HepG2 (cell line): ENCODE results near the gene MIA3. TPM values are rescaled to one million over a fixed set of nuclear protein-coding genes. Genes with fewer than 3 reads are reported as not detected.

Source experiments
- CBX5 ChIP-seq: sonication (generic); formaldehyde crosslinking; IDR thresholded peaks from 2 replicates; pipeline ENCODE4 v1.4.0; 2020; ENCODE audit warnings: missing genetic modification reagents, borderline replicate concordance
- HOXA3 ChIP-seq: sonication (generic); formaldehyde crosslinking; IDR thresholded peaks from 2 replicates; pipeline ENCODE4 v1.5.0; 2020; ENCODE audit warnings: missing genetic modification reagents
- IKZF5 ChIP-seq: IDR thresholded peaks from 2 replicates; pipeline ENCODE4 v1.6.1; 2018; ENCODE audit warnings: missing genetic modification reagents, mild to moderate bottlenecking, missing compliant biosample characterization
- IRX3 ChIP-seq: sonication (generic); formaldehyde crosslinking; IDR thresholded peaks from 2 replicates; pipeline ENCODE4 v1.8.1; 2023; ENCODE audit warnings: mild to moderate bottlenecking, low read depth, missing genetic modification reagents, borderline replicate concordance
- NFE2 ChIP-seq: sonication (generic); formaldehyde crosslinking; IDR thresholded peaks from 2 replicates; pipeline ENCODE4 v1.4.0; 2020; ENCODE audit warnings: missing genetic modification reagents
- NFRKB ChIP-seq: fragments of 450-650 bp; IDR thresholded peaks from 2 replicates; pipeline ENCODE4 v1.6.1; 2017
- NR1H2 ChIP-seq: sonication (generic); formaldehyde crosslinking; IDR thresholded peaks from 2 replicates; pipeline ENCODE4 v1.8.1; 2022; ENCODE audit warnings: low read depth, missing genetic modification reagents, borderline replicate concordance
- SMC3 ChIP-seq: IDR thresholded peaks from 2 replicates; pipeline ENCODE4 v1.6.1; 2011; ENCODE audit warnings: low read length, improper control_type of control experiment
- SRF ChIP-seq: IDR thresholded peaks from 2 replicates; pipeline ENCODE4 v1.6.1; 2011; ENCODE audit warnings: mild to moderate bottlenecking, low read depth, low read length, moderate library complexity
- TAF15 ChIP-seq: fragments of 200-400 bp; formaldehyde crosslinking; IDR thresholded peaks from one replicate; pipeline ENCODE4 v1.6.1; 2018; ENCODE audit warnings: mild to moderate bottlenecking, low read depth, low read length; ENCODE audit not compliant: poor library complexity, severe bottlenecking
- ZC3H13 ChIP-seq: sonication (generic); formaldehyde crosslinking; IDR thresholded peaks from 2 replicates; pipeline ENCODE4 v1.8.1; 2023; ENCODE audit warnings: mild to moderate bottlenecking, missing genetic modification reagents, moderate library complexity
- ZFP36 ChIP-seq: fragments of 150-350 bp; IDR thresholded peaks from 2 replicates; pipeline ENCODE4 v1.6.1; 2018; ENCODE audit warnings: borderline replicate concordance, low read length, low read depth; ENCODE audit not compliant: partially characterized antibody
- ZNF652 ChIP-seq: IDR thresholded peaks from 2 replicates; pipeline ENCODE4 v1.6.1; 2016; ENCODE audit warnings: low read depth, borderline replicate concordance
- polyA plus RNA-seq, 8 experiments: library from polyadenylated mRNA; depleted of rRNA in 3 of 8; stranded (reverse) in 7 of 8; unstranded in 1 of 8; fragments of >200 nt; fragmentation: Illumina TruSeq in 4 of 8; extraction: Trizol in 4 of 8; gene quantifications; 2 replicates each; pipeline versions ENCODE4 v1.2.1 to v1.2.3, GENCODE V29; 2011 to 2016; ENCODE audit warnings: low read depth in 4 of 8, missing spikeins in 1 of 8, mixed read lengths in 1 of 8; ENCODE audit not compliant: insufficient read depth in 1 of 8
- total RNA-seq, 5 experiments: library from RNA; depleted of rRNA; stranded (reverse); fragments of >200 nt; fragmentation: Illumina TruSeq; extraction: Trizol; gene quantifications; 2 replicates each; pipeline ENCODE4 v1.2.3, GENCODE V29; 2016; ENCODE audit warnings: low read depth in 1 of 5
- TF ChIP-seq, protein P1 (sequence below): sonication (generic); formaldehyde crosslinking; IDR thresholded peaks from 2 replicates; pipeline ENCODE4 v1.4.0; 2020; ENCODE audit warnings: missing genetic modification reagents
- TF ChIP-seq, protein P2 (sequence below): sonication (generic); formaldehyde crosslinking; IDR thresholded peaks from 2 replicates; pipeline ENCODE4 v1.4.0; 2020; ENCODE audit warnings: missing genetic modification reagents, borderline replicate concordance
- TF ChIP-seq, protein P3 (sequence below): sonication (generic); formaldehyde crosslinking; IDR thresholded peaks from 2 replicates; pipeline ENCODE4 v1.4.0; 2020; ENCODE audit warnings: mild to moderate bottlenecking, missing genetic modification reagents

The MIA3 gene
- total and polyA plus RNA-seq, 2 of the 13 experiments (the other 11 are each of a cell fraction or from before 2014, with no cell fraction given): 45.6 to 48.7 TPM

- TF ChIP-seq, protein P1, sequence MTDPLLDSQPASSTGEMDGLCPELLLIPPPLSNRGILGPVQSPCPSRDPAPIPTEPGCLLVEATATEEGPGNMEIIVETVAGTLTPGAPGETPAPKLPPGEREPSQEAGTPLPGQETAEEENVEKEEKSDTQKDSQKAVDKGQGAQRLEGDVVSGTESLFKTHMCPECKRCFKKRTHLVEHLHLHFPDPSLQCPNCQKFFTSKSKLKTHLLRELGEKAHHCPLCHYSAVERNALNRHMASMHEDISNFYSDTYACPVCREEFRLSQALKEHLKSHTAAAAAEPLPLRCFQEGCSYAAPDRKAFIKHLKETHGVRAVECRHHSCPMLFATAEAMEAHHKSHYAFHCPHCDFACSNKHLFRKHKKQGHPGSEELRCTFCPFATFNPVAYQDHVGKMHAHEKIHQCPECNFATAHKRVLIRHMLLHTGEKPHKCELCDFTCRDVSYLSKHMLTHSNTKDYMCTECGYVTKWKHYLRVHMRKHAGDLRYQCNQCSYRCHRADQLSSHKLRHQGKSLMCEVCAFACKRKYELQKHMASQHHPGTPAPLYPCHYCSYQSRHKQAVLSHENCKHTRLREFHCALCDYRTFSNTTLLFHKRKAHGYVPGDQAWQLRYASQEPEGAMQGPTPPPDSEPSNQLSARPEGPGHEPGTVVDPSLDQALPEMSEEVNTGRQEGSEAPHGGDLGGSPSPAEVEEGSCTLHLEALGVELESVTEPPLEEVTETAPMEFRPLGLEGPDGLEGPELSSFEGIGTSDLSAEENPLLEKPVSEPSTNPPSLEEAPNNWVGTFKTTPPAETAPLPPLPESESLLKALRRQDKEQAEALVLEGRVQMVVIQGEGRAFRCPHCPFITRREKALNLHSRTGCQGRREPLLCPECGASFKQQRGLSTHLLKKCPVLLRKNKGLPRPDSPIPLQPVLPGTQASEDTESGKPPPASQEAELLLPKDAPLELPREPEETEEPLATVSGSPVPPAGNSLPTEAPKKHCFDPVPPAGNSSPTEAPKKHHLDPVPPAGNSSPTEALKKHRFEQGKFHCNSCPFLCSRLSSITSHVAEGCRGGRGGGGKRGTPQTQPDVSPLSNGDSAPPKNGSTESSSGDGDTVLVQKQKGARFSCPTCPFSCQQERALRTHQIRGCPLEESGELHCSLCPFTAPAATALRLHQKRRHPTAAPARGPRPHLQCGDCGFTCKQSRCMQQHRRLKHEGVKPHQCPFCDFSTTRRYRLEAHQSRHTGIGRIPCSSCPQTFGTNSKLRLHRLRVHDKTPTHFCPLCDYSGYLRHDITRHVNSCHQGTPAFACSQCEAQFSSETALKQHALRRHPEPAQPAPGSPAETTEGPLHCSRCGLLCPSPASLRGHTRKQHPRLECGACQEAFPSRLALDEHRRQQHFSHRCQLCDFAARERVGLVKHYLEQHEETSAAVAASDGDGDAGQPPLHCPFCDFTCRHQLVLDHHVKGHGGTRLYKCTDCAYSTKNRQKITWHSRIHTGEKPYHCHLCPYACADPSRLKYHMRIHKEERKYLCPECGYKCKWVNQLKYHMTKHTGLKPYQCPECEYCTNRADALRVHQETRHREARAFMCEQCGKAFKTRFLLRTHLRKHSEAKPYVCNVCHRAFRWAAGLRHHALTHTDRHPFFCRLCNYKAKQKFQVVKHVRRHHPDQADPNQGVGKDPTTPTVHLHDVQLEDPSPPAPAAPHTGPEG: no peak
- no peak for TF ChIP-seq NR1H2 (CRISPR knock-in tag)
- no peak for TF ChIP-seq ZC3H13 (CRISPR knock-in tag)
- TF ChIP-seq ZNF652 (CRISPR knock-in tag): no peak
- TF ChIP-seq, protein P2, sequence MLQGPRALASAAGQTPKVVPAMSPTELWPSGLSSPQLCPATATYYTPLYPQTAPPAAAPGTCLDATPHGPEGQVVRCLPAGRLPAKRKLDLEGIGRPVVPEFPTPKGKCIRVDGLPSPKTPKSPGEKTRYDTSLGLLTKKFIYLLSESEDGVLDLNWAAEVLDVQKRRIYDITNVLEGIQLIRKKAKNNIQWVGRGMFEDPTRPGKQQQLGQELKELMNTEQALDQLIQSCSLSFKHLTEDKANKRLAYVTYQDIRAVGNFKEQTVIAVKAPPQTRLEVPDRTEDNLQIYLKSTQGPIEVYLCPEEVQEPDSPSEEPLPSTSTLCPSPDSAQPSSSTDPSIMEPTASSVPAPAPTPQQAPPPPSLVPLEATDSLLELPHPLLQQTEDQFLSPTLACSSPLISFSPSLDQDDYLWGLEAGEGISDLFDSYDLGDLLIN: no peak
- TF ChIP-seq NFE2 (CRISPR knock-in tag): no peak
- no peak for TF ChIP-seq IRX3
- no peak for TF ChIP-seq NFRKB
- TF ChIP-seq, protein P3, sequence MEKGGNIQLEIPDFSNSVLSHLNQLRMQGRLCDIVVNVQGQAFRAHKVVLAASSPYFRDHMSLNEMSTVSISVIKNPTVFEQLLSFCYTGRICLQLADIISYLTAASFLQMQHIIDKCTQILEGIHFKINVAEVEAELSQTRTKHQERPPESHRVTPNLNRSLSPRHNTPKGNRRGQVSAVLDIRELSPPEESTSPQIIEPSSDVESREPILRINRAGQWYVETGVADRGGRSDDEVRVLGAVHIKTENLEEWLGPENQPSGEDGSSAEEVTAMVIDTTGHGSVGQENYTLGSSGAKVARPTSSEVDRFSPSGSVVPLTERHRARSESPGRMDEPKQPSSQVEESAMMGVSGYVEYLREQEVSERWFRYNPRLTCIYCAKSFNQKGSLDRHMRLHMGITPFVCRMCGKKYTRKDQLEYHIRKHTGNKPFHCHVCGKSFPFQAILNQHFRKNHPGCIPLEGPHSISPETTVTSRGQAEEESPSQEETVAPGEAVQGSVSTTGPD (CRISPR knock-in tag): no peak
- TF ChIP-seq ZFP36: no peak
- no peak for TF ChIP-seq SRF
- TF ChIP-seq HOXA3 (CRISPR knock-in tag): peak; percentile 68; the same call in 1 of the 2 replicates
- no peak for TF ChIP-seq TAF15
- no peak for TF ChIP-seq CBX5
- TF ChIP-seq SMC3: 0 out of 2 replicates have a peak, but pooled peaks have one; percentile 5
- peak; percentile 60 for TF ChIP-seq IKZF5
Measured at GRCh38 chr1:222589462-222590302, 28.2 kb upstream of the MIA3 start, which contains the start of gene TAF1A (continued).
